B cell (primary cell): Measurements from ENCODE around the gene OR52E1. TPM values are rescaled to one million over a fixed set of nuclear protein-coding genes. Genes with fewer than 3 reads are reported as not detected.

Source experiments
- ATAC-seq: fragments of 200-7000 bp; cut with Tn5 transposase; one replicate; pipeline ENCODE4 v1.10.0; 2021; ENCODE audit warnings: low read depth, mild to moderate bottlenecking, moderate number of reproducible peaks, moderate library complexity
- CTCF ChIA-PET: fragments of 350-600 bp; sonication (Branson Sonifier 250); formaldehyde crosslinking; loops from one replicate; lab custom pipeline; 2021; ENCODE audit warnings: antibody characterized with exemption, inconsistent platforms; lab: Charles Lee
- POLR2A ChIA-PET: fragments of 350-600 bp; sonication (Branson Sonifier 250); formaldehyde crosslinking; loops from one replicate; lab custom pipeline; 2021; ENCODE audit warnings: antibody characterized with exemption; lab: Charles Lee
- DNase-seq: peaks from one replicate; pipeline ENCODE4 v3.0.0; 2013
- H2AFZ ChIP-seq: 2 replicates; pipeline ENCODE4 v1.6.1; 2012; ENCODE audit warnings: mild to moderate bottlenecking, low read depth, low read length; ENCODE audit not compliant: insufficient read depth, poor library complexity, severe bottlenecking
- H3K27ac ChIP-seq, 2 donors: 1 replicate in 1 of 2; 2 replicates in 1 of 2; pipeline ENCODE4 v1.5.1; 2012 to 2013; ENCODE audit warnings: low read length in 2 of 2, mild to moderate bottlenecking in 2 of 2, moderate library complexity in 1 of 2
- H3K27me3 ChIP-seq, 4 experiments: fragments of 200-600 bp in 1 of 4; sonication (generic) in 1 of 4; replicated peaks in 1 of 4; 1 replicate in 2 of 4; 2 replicates in 2 of 4; pipeline versions ENCODE4 v1.6.1 to v1.7.0; 2013 to 2016; ENCODE audit warnings: low read length in 3 of 4, mild to moderate bottlenecking in 2 of 4, mixed read lengths in 1 of 4, moderate library complexity in 1 of 4; ENCODE audit not compliant: insufficient read depth in 4 of 4, control insufficient read depth in 3 of 4; ENCODE audit errors: control extremely low read depth in 1 of 4
- H3K36me3 ChIP-seq, 2 experiments: replicated peaks in 1 of 2; 1 replicate in 1 of 2; 2 replicates in 1 of 2; pipeline versions ENCODE4 v1.6.1 to v1.7.1; 2013; ENCODE audit warnings: low read length in 1 of 2; ENCODE audit not compliant: insufficient read depth in 2 of 2, control insufficient read depth in 1 of 2; ENCODE audit errors: control extremely low read depth in 1 of 2, extremely low read depth in 1 of 2
- H3K4me1 ChIP-seq, 2 donors: fragments of 200-600 bp in 1 of 2; sonication (generic) in 1 of 2; 1 replicate in 1 of 2; 2 replicates in 1 of 2; pipeline versions ENCODE4 v1.5.1 to v1.6.1; 2013 to 2017; ENCODE audit warnings: low read length in 2 of 2; ENCODE audit not compliant: control insufficient read depth in 2 of 2, insufficient read depth in 2 of 2
- H3K4me2 ChIP-seq: replicated peaks from 2 replicates; pipeline ENCODE3; 2012; ENCODE audit warnings: mild to moderate bottlenecking, low read depth, low read length; ENCODE audit not compliant: poor library complexity, severe bottlenecking
- H3K4me3 ChIP-seq, 5 experiments: fragments of 200-600 bp in 1 of 5; sonication (generic) in 1 of 5; 1 replicate in 3 of 5; 2 replicates in 2 of 5; pipeline versions ENCODE4 v1.5.1 to v1.7.0; 2011 to 2016; ENCODE audit warnings: low read length in 4 of 5, mild to moderate bottlenecking in 4 of 5, low read depth in 2 of 5, control low read depth in 1 of 5, moderate library complexity in 1 of 5; ENCODE audit not compliant: insufficient read depth in 1 of 5; ENCODE audit errors: control extremely low read depth in 1 of 5, extremely low read depth in 1 of 5
- H3K79me2 ChIP-seq: fragments of 200-600 bp; sonication (generic); one replicate; pipeline ENCODE4 v1.6.0; 2016; ENCODE audit warnings: low read length; ENCODE audit not compliant: control insufficient read depth, insufficient read depth
- H3K9ac ChIP-seq: fragments of 200-600 bp; sonication (generic); 2 replicates; pipeline ENCODE4 v1.6.1; 2017; ENCODE audit warnings: mild to moderate bottlenecking, low read length, moderate library complexity
- H3K9me3 ChIP-seq, 3 donors: one replicate each; pipeline versions ENCODE4 v1.6.1 to v1.7.1; 2013; ENCODE audit warnings: low read length in 2 of 3; ENCODE audit not compliant: control insufficient read depth in 2 of 3, insufficient read depth in 1 of 3; ENCODE audit errors: control extremely low read depth in 1 of 3
- H4K20me1 ChIP-seq: 2 replicates; pipeline ENCODE4 v1.6.0; 2012; ENCODE audit warnings: mild to moderate bottlenecking, low read length; ENCODE audit not compliant: insufficient read depth, control insufficient read depth, poor library complexity, severe bottlenecking
- H3K27ac Mint-ChIP-seq: one replicate; pipeline ENCODE4 v1.8.0; 2021; ENCODE audit warnings: mixed read lengths
- H3K27me3 Mint-ChIP-seq: one replicate; pipeline ENCODE4 v1.8.0; 2021; ENCODE audit warnings: mixed read lengths
- H3K4me1 Mint-ChIP-seq: one replicate; pipeline ENCODE4 v1.8.0; 2021; ENCODE audit warnings: mixed read lengths
- H3K4me3 Mint-ChIP-seq: one replicate; pipeline ENCODE4 v1.8.0; 2021; ENCODE audit warnings: mixed read lengths
- H3K9me3 Mint-ChIP-seq: one replicate; pipeline ENCODE4 v1.8.0; 2022; ENCODE audit warnings: mixed read lengths; ENCODE audit not compliant: insufficient read depth
- CTCF ChIP-seq: fragments of 200-600 bp; IDR thresholded peaks from one replicate; pipeline ENCODE4 v1.8.0; 2022; ENCODE audit warnings: antibody characterized with exemption, mild to moderate bottlenecking
- EZH2 ChIP-seq: IDR thresholded peaks from 2 replicates; pipeline ENCODE4 v1.6.1; 2012; ENCODE audit warnings: borderline replicate concordance, low read depth, mild to moderate bottlenecking, moderate library complexity, low read length; ENCODE audit not compliant: insufficient read depth, poor library complexity, severe bottlenecking
- WGBS: methylation state at CpG from one replicate; pipeline ENCODE4 v1.1.5; 2013; ENCODE audit warnings: missing lambda C conversion rate; ENCODE audit not compliant: insufficient coverage; 5-methylcytosine and 5-hydroxymethylcytosine counted together
- intact Hi-C: fragments of 100-400 bp; cut with micrococcal nuclease; formaldehyde crosslinking; loops from one replicate; pipeline ENCODE4 v1.10.0; 2022
- polyA plus RNA-seq: library from polyadenylated mRNA; depleted of rRNA; stranded (reverse); fragments of >200 nt; gene quantifications from 2 replicates; pipeline ENCODE4 v1.2.3, GENCODE V29; 2012
- total RNA-seq, 2 donors: library from RNA; stranded (reverse); fragments of 120-200 nt in 1 of 2; gene quantifications; 1 replicate in 1 of 2; 2 replicates in 1 of 2; pipeline versions ENCODE4 v1.2.3 to v1.2.4, GENCODE V29; 2013 to 2022

Gene OR52E1
- total and polyA plus RNA-seq, 2 donors (not counting 1 experiment from before 2014, with no cell fraction given), result not detected

GRCh38 chr11:5038341-5038740 lies 31.0 kb upstream of the OR52E1 start:
- H3K9ac ChIP-seq, result no peak overlapping the region
- no peaks in the 10 kb centered on the region for H3K4me1 ChIP-seq
- no peak overlapping the region for H3K27ac Mint-ChIP-seq
- intact Hi-C loops, result no loop called here
- no peak for ATAC-seq
- no peaks in the 10 kb centered on the region for H3K27me3 ChIP-seq
- no peaks in the 10 kb centered on the region for H3K79me2 ChIP-seq
- no peak overlapping the region for H3K27ac ChIP-seq
- H3K9me3 Mint-ChIP-seq, result no peaks in the 10 kb centered on the region
- no peak overlapping the region for H3K4me2 ChIP-seq
- H3K36me3 ChIP-seq, result no peaks in the 10 kb centered on the region
- H3K4me1 Mint-ChIP-seq, result no peaks in the 10 kb centered on the region
- WGBS, result 83% methylated on average over 1 of the region's 1 CpG
- no peaks in the 10 kb centered on the region for H3K9me3 ChIP-seq
- CTCF ChIA-PET, result no interaction called here
- no peak overlapping the region for H3K4me3 Mint-ChIP-seq
- no peak overlapping the region for H2AFZ ChIP-seq
- no peak for TF ChIP-seq CTCF
- no peak for TF ChIP-seq EZH2
- POLR2A ChIA-PET, result no interaction called here
- no peaks in the 10 kb centered on the region for H3K27me3 Mint-ChIP-seq
- no peak overlapping the region for H3K4me3 ChIP-seq
- no peaks in the 10 kb centered on the region for H4K20me1 ChIP-seq
- DNase-seq, result no peak

GRCh38 chr11:5040876-5041275 lies 28.5 kb upstream of the OR52E1 start:
- H3K36me3 ChIP-seq, result no peaks in the 10 kb centered on the region
- no peaks in the 10 kb centered on the region for H3K4me1 ChIP-seq
- Mint-ChIP-seq H3K4me1 (no peaks in the 10 kb centered on the region), H3K9me3 (no peaks in the 10 kb centered on the region), H3K27ac (no peak overlapping the region), H3K27me3 (no peaks in the 10 kb centered on the region), H3K4me3 (no peak overlapping the region)
- POLR2A ChIA-PET, result no interaction called here
- H3K27ac ChIP-seq, result no peak overlapping the region
- H3K9ac ChIP-seq, result no peak overlapping the region
- no peak overlapping the region for H2AFZ ChIP-seq
- ATAC-seq, result no peak
- H3K27me3 ChIP-seq, result no peaks in the 10 kb centered on the region
- no peak overlapping the region for H3K4me3 ChIP-seq
- CTCF ChIA-PET, result no interaction called here
- no peak overlapping the region for H3K4me2 ChIP-seq
- H4K20me1 ChIP-seq, result no peaks in the 10 kb centered on the region
- DNase-seq, result no peak
- no peaks in the 10 kb centered on the region for H3K9me3 ChIP-seq
- intact Hi-C loops, result no loop called here
- WGBS, result no CpG with 5 or more reads among the region's 4 CpGs
- TF ChIP-seq CTCF, result no peak
- TF ChIP-seq EZH2, result no peak
- H3K79me2 ChIP-seq, result no peaks in the 10 kb centered on the region
